Sigmoid colon (tissue), 7 donors: ENCODE results near the gene KIF26B. TPM values are rescaled to one million over a fixed set of nuclear protein-coding genes. Genes with fewer than 3 reads are reported as not detected.

Source experiments
- DNase-seq: peaks from one replicate; pipeline ENCODE4 v3.0.0-alpha.2; 2019
- H3K27ac ChIP-seq, 4 donors: fragments of 200-600 bp; sonication (generic); one replicate each; pipeline ENCODE4 v1.5.1; 2016 to 2019; ENCODE audit warnings: mild to moderate bottlenecking in 1 of 4
- H3K27me3 ChIP-seq, 3 donors: fragments of 200-600 bp; sonication (generic); one replicate each; pipeline ENCODE4 v1.5.1; 2019; ENCODE audit warnings: mild to moderate bottlenecking in 1 of 3
- H3K36me3 ChIP-seq, 4 donors: fragments of 200-600 bp; sonication (generic); one replicate each; pipeline ENCODE4 v1.5.1; 2016 to 2019
- H3K4me1 ChIP-seq, 4 donors: fragments of 200-600 bp; sonication (generic); one replicate each; pipeline ENCODE4 v1.5.1; 2017 to 2019
- H3K4me3 ChIP-seq, 4 donors: fragments of 200-600 bp; sonication (generic); one replicate each; pipeline ENCODE4 v1.5.1; 2017 to 2019; ENCODE audit warnings: mild to moderate bottlenecking in 2 of 4, moderate library complexity in 1 of 4
- H3K9me3 ChIP-seq, 4 donors: fragments of 200-600 bp in 3 of 4; sonication (generic) in 3 of 4; one replicate each; pipeline versions ENCODE4 v1.5.1 to v1.6.1; 2013 to 2019
- CTCF ChIP-seq, 4 experiments: fragments of 450-650 bp in 3 of 4; fragments of 200-600 bp in 1 of 4; IDR thresholded peaks; one replicate each; pipeline ENCODE4 v1.5.1; 2016 to 2019; ENCODE audit warnings: antibody characterized with exemption in 4 of 4, mild to moderate bottlenecking in 3 of 4, moderate library complexity in 2 of 4
- EP300 ChIP-seq, 4 donors: sonication (generic); formaldehyde crosslinking; IDR thresholded peaks; one replicate each; pipeline ENCODE4 v1.6.1; 2017; ENCODE audit warnings: antibody characterized with exemption in 4 of 4
- POLR2A ChIP-seq, 2 donors: fragments of 450-650 bp; IDR thresholded peaks; one replicate each; pipeline ENCODE4 v1.6.1; 2016; ENCODE audit warnings: antibody characterized with exemption in 2 of 2, mild to moderate bottlenecking in 2 of 2, moderate library complexity in 2 of 2
- POLR2AphosphoS5 ChIP-seq, 4 donors: sonication (generic); formaldehyde crosslinking; IDR thresholded peaks; one replicate each; pipeline ENCODE4 v1.6.1; 2017; ENCODE audit warnings: antibody characterized with exemption in 4 of 4
- WGBS, 2 donors: extraction: QIAGEN DNeasy Blood & Tissue Kit; methylation state at CpG; one replicate each; pipeline ENCODE4 v1.1.7; 2013; 5-methylcytosine and 5-hydroxymethylcytosine counted together
- intact Hi-C: fragments of 100-400 bp; cut with DNase I; formaldehyde crosslinking; loops from one replicate; pipeline ENCODE4 v1.15.1; 2023
- polyA plus RNA-seq, 3 donors: library from polyadenylated mRNA; stranded (reverse); fragments of 200-250 nt; gene quantifications; one replicate each; pipeline ENCODE4 v1.2.3, GENCODE V29; 2013
- total RNA-seq, 4 donors: library from RNA; depleted of rRNA; stranded (reverse); fragments of >200 nt; gene quantifications; one replicate each; pipeline ENCODE4 v1.1.0, GENCODE V29; 2016
- donor health status: healthy with polysubstance abuse.
- donor health status: Bipolar disorder and iron deficiency.
- donor health status: healthy.

KIF26B gene
- total and polyA plus RNA-seq, 7 donors, result under 0.01 to 5.5 (median 1.4) TPM; not detected in 1

- Histone ChIP-seq H3K4me3 (no peak overlapping the region), H3K27me3 (no peaks in the 10 kb centered on the region), H3K36me3 (no peaks in the 10 kb centered on the region), H3K9me3 (no peaks in the 10 kb centered on the region), H3K27ac (peak overlapping the region in 1 of 4 donors; percentile 8), H3K4me1 (peaks cover 0 to 12% (median 10%) of the 10 kb centered on the region in 4 donors)
- no peak for DNase-seq
- intact Hi-C loops, result no loop called here
- TF ChIP-seq POLR2A (IDR thresholded peaks at IDR 0.05), result no peak
- no peak for TF ChIP-seq EP300 (IDR thresholded peaks at IDR 0.05)
- TF ChIP-seq CTCF (IDR thresholded peaks at IDR 0.05), result no peak
- no peak for TF ChIP-seq POLR2AphosphoS5 (IDR thresholded peaks at IDR 0.05)
- WGBS, 2 donors, result 78 to 79% methylated on average over 18 of the region's 18 CpGs
These were observed 443.9 kb downstream of the KIF26B start for GRCh38 chr1:245598524-245599305.

- DNase-seq, result peak; percentile 71
These were observed 444.8 kb downstream of the KIF26B start for GRCh38 chr1:245599371-245600174.

GRCh38 chr1:245600658-245601057 lies 445.9 kb downstream of the KIF26B start:
- H3K4me3 ChIP-seq, result no peak overlapping the region
- intact Hi-C loops, result no loop called here
- no peak for DNase-seq

More at GRCh38 chr1:245599371-245600174, 444.8 kb downstream of the KIF26B start:
- 77 to 79% methylated on average over 16 of the region's 16 CpGs for WGBS, 2 donors
- no peaks in the 10 kb centered on the region for H3K27me3 ChIP-seq
- TF ChIP-seq POLR2AphosphoS5 (IDR thresholded peaks at IDR 0.05), result peak in 2 of 4 donors; percentile 47 to 51
- no peak for TF ChIP-seq POLR2A (IDR thresholded peaks at IDR 0.05)
- H3K4me3 ChIP-seq, result no peak overlapping the region
- peak overlapping the region in 1 of 4 donors; percentile 8 for H3K27ac ChIP-seq
- H3K4me1 ChIP-seq, result peaks cover 0 to 12% (median 10%) of the 10 kb centered on the region in 4 donors
- intact Hi-C loops, result no loop called here
- H3K36me3 ChIP-seq, result no peaks in the 10 kb centered on the region
- no peaks in the 10 kb centered on the region for H3K9me3 ChIP-seq

GRCh38 chr1:245603311-245603865 lies 448.6 kb downstream of the KIF26B start:
- H3K27ac ChIP-seq, result no peak overlapping the region
- peaks cover 0 to 35% (median 27%) of the 10 kb centered on the region in 4 donors for H3K4me1 ChIP-seq
- no peak overlapping the region for H3K4me3 ChIP-seq
- intact Hi-C loops, result no loop called here
- no peaks in the 10 kb centered on the region for H3K9me3 ChIP-seq
- TF ChIP-seq EP300 (IDR thresholded peaks at IDR 0.05) (no peak), POLR2AphosphoS5 (IDR thresholded peaks at IDR 0.05) (no peak), CTCF (IDR thresholded peaks at IDR 0.05) (no peak), POLR2A (IDR thresholded peaks at IDR 0.05) (no peak)
- DNase-seq, result no peak
- no peaks in the 10 kb centered on the region for H3K36me3 ChIP-seq
- no peaks in the 10 kb centered on the region for H3K27me3 ChIP-seq
- WGBS, 2 donors, result 80 to 82% methylated on average over 6 of the region's 6 CpGs

More at GRCh38 chr1:245600658-245601057, 445.9 kb downstream of the KIF26B start:
- 80 to 89% methylated on average over 4 of the region's 4 CpGs for WGBS, 2 donors
- Histone ChIP-seq H3K4me1 (peaks cover 0 to 18% (median 16%) of the 10 kb centered on the region in 4 donors), H3K27me3 (no peaks in the 10 kb centered on the region), H3K36me3 (no peaks in the 10 kb centered on the region), H3K9me3 (no peaks in the 10 kb centered on the region), H3K27ac (no peak overlapping the region)
- TF ChIP-seq POLR2A (IDR thresholded peaks at IDR 0.05) (no peak), EP300 (IDR thresholded peaks at IDR 0.05) (no peak), POLR2AphosphoS5 (IDR thresholded peaks at IDR 0.05) (no peak), CTCF (IDR thresholded peaks at IDR 0.05) (no peak)
